Liver (tissue), 9 donors: ENCODE data around the gene EMID1. TPM values are rescaled to one million over a fixed set of nuclear protein-coding genes. Genes with fewer than 3 reads are reported as not detected.

Source experiments
- DNase-seq: peaks from one replicate; pipeline ENCODE4 v3.0.0-alpha.2; 2017; ENCODE audit warnings: low spot score
- H3K27ac ChIP-seq, 2 donors: one replicate each; pipeline ENCODE4 v1.7.0; 2013; ENCODE audit warnings: inconsistent platforms in 2 of 2, low read length in 2 of 2, control low read depth in 1 of 2, low read depth in 1 of 2, mild to moderate bottlenecking in 1 of 2
- H3K27me3 ChIP-seq, 4 donors: one replicate each; pipeline versions ENCODE4 v1.6.1 to v1.7.0; 2013; ENCODE audit warnings: low read length in 3 of 4, inconsistent platforms in 1 of 4, mild to moderate bottlenecking in 1 of 4, moderate library complexity in 1 of 4; ENCODE audit not compliant: control insufficient read depth in 4 of 4, insufficient read depth in 4 of 4
- H3K36me3 ChIP-seq, 4 donors: one replicate each; pipeline versions ENCODE4 v1.6.1 to v1.7.0; 2013; ENCODE audit warnings: low read length in 3 of 4, mild to moderate bottlenecking in 3 of 4, low read depth in 1 of 4, moderate library complexity in 1 of 4; ENCODE audit not compliant: control insufficient read depth in 4 of 4, insufficient read depth in 3 of 4
- H3K4me1 ChIP-seq, 4 donors: one replicate each; pipeline versions ENCODE4 v1.6.1 to v1.7.0; 2013; ENCODE audit warnings: low read length in 3 of 4, mild to moderate bottlenecking in 3 of 4, moderate library complexity in 1 of 4; ENCODE audit not compliant: control insufficient read depth in 4 of 4, insufficient read depth in 4 of 4
- H3K4me3 ChIP-seq, 3 donors: one replicate each; pipeline versions ENCODE4 v1.6.1 to v1.7.0; 2013; ENCODE audit warnings: low read length in 3 of 3, control low read depth in 1 of 3, low read depth in 1 of 3, mild to moderate bottlenecking in 1 of 3
- H3K9ac ChIP-seq, 2 donors: one replicate each; pipeline ENCODE4 v1.7.0; 2013; ENCODE audit warnings: low read length in 2 of 2, mild to moderate bottlenecking in 2 of 2, moderate library complexity in 2 of 2, control low read depth in 1 of 2, low read depth in 1 of 2
- H3K9me3 ChIP-seq, 4 donors: one replicate each; pipeline versions ENCODE4 v1.6.1 to v1.7.0; 2013; ENCODE audit warnings: low read length in 3 of 4; ENCODE audit not compliant: control insufficient read depth in 4 of 4
- CTCF ChIP-seq: fragments of 150-350 bp; IDR thresholded peaks from 2 replicates; pipeline ENCODE4 v1.5.1; 2017; ENCODE audit warnings: improper control_type of control experiment, low read depth, low read length; ENCODE audit not compliant: missing input control
- EGR1 ChIP-seq, 2 donors: IDR thresholded peaks; 2 replicates each; pipeline ENCODE4 v1.6.1; 2016 to 2018; ENCODE audit warnings: antibody characterized with exemption in 2 of 2, low read depth in 2 of 2
- FOXA1 ChIP-seq: IDR thresholded peaks from 2 replicates; pipeline ENCODE4 v1.6.1; 2016; ENCODE audit warnings: antibody characterized with exemption
- FOXA2 ChIP-seq: IDR thresholded peaks from 2 replicates; pipeline ENCODE4 v1.6.1; 2016; ENCODE audit warnings: antibody characterized with exemption
- GABPA ChIP-seq, 2 donors: IDR thresholded peaks in 1 of 2; conservative IDR thresholded peaks in 1 of 2; 2 replicates each; pipeline ENCODE4 v1.6.1; 2016; ENCODE audit warnings: antibody characterized with exemption in 2 of 2, mild to moderate bottlenecking in 1 of 2, moderate library complexity in 1 of 2
- HNF4G ChIP-seq: IDR thresholded peaks from 2 replicates; pipeline ENCODE4 v1.6.1; 2016; ENCODE audit warnings: antibody characterized with exemption
- JUND ChIP-seq, 2 donors: IDR thresholded peaks; 2 replicates each; pipeline ENCODE4 v1.6.1; 2016; ENCODE audit warnings: antibody characterized with exemption in 2 of 2
- NR2F2 ChIP-seq: IDR thresholded peaks from 2 replicates; pipeline ENCODE4 v1.6.1; 2016; ENCODE audit warnings: antibody characterized with exemption
- RAD21 ChIP-seq, 2 donors: IDR thresholded peaks; 2 replicates each; pipeline ENCODE4 v1.6.1; 2016; ENCODE audit warnings: antibody characterized with exemption in 2 of 2, mild to moderate bottlenecking in 2 of 2
- RXRA ChIP-seq, 2 donors: IDR thresholded peaks; 2 replicates each; pipeline ENCODE4 v1.6.1; 2017 to 2018; ENCODE audit warnings: antibody characterized with exemption in 2 of 2, mild to moderate bottlenecking in 1 of 2
- SP1 ChIP-seq: IDR thresholded peaks from 2 replicates; pipeline ENCODE4 v1.6.1; 2018; ENCODE audit warnings: antibody characterized with exemption, mild to moderate bottlenecking
- ZBTB33 ChIP-seq: IDR thresholded peaks from 2 replicates; pipeline ENCODE4 v1.6.1; 2016; ENCODE audit warnings: antibody characterized with exemption
- WGBS: extraction: QIAGEN DNeasy Blood & Tissue Kit; methylation state at CpG from one replicate; pipeline ENCODE4 v1.1.7; 2013; 5-methylcytosine and 5-hydroxymethylcytosine counted together
- polyA plus RNA-seq, 2 donors: library from polyadenylated mRNA; stranded (reverse) in 1 of 2; unstranded in 1 of 2; fragments of 200-250 nt in 1 of 2; fragments of >200 nt in 1 of 2; fragmentation: Nextera tagmentation in 1 of 2; extraction: Ambion mirVana in 1 of 2; gene quantifications; one replicate each; pipeline versions ENCODE4 v1.2.1 to v1.2.3, GENCODE V29; 2013 to 2015
- total RNA-seq, 2 donors: library from RNA; depleted of rRNA; stranded (reverse); fragments of >200 nt; gene quantifications; one replicate each; pipeline ENCODE4 v1.2.3, GENCODE V29; 2014
- TF ChIP-seq, protein P1 (sequence below): IDR thresholded peaks from 2 replicates; pipeline ENCODE4 v1.6.1; 2016; ENCODE audit warnings: antibody characterized with exemption, mild to moderate bottlenecking
- TF ChIP-seq, protein P2 (sequence below): IDR thresholded peaks from 2 replicates; pipeline ENCODE4 v1.6.1; 2016; ENCODE audit warnings: antibody characterized with exemption
- donor health status: healthy.
- donor health status: healthy.
- donor health status: healthy.
- donor health status: healthy.
- donor health status: healthy.

Gene EMID1
- total and polyA plus RNA-seq, 4 donors = 0.89 to 8.9 (median 2.1) TPM

GRCh38 chr22:29290061-29290460, 84.4 kb downstream of the EMID1 start (continued):
- no peak for TF ChIP-seq CTCF
- TF ChIP-seq FOXA1 = no peak
- no peak for TF ChIP-seq FOXA2
- TF ChIP-seq SP1 = no peak
- no peak for TF ChIP-seq JUND (IDR thresholded peaks at IDR 0.05)

- Histone ChIP-seq H3K9me3 (no peaks in the 10 kb centered on the region), H3K4me3 (no peak overlapping the region), H3K4me1 (no peaks in the 10 kb centered on the region), H3K27ac (no peak overlapping the region), H3K36me3 (peaks cover 31 to 92% (median 85%) of the 10 kb centered on the region in 4 donors), H3K27me3 (no peaks in the 10 kb centered on the region), H3K9ac (no peak overlapping the region)
- TF ChIP-seq RAD21 (IDR thresholded peaks at IDR 0.05) (no peak), RXRA (IDR thresholded peaks at IDR 0.05) (no peak), FOXA1 (no peak), EGR1 (IDR thresholded peaks at IDR 0.05; ENCODE audit: low read depth in 2 of 2) (no peak), GABPA (IDR thresholded peaks at IDR 0.05 in 1 of 2, conservative IDR thresholded peaks at IDR 0.05 in 1 of 2) (no peak), ZBTB33 (no peak), JUND (IDR thresholded peaks at IDR 0.05) (no peak), HNF4G (no peak)
- TF ChIP-seq, protein P1, sequence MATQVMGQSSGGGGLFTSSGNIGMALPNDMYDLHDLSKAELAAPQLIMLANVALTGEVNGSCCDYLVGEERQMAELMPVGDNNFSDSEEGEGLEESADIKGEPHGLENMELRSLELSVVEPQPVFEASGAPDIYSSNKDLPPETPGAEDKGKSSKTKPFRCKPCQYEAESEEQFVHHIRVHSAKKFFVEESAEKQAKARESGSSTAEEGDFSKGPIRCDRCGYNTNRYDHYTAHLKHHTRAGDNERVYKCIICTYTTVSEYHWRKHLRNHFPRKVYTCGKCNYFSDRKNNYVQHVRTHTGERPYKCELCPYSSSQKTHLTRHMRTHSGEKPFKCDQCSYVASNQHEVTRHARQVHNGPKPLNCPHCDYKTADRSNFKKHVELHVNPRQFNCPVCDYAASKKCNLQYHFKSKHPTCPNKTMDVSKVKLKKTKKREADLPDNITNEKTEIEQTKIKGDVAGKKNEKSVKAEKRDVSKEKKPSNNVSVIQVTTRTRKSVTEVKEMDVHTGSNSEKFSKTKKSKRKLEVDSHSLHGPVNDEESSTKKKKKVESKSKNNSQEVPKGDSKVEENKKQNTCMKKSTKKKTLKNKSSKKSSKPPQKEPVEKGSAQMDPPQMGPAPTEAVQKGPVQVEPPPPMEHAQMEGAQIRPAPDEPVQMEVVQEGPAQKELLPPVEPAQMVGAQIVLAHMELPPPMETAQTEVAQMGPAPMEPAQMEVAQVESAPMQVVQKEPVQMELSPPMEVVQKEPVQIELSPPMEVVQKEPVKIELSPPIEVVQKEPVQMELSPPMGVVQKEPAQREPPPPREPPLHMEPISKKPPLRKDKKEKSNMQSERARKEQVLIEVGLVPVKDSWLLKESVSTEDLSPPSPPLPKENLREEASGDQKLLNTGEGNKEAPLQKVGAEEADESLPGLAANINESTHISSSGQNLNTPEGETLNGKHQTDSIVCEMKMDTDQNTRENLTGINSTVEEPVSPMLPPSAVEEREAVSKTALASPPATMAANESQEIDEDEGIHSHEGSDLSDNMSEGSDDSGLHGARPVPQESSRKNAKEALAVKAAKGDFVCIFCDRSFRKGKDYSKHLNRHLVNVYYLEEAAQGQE = no peak
- TF ChIP-seq, protein P2, sequence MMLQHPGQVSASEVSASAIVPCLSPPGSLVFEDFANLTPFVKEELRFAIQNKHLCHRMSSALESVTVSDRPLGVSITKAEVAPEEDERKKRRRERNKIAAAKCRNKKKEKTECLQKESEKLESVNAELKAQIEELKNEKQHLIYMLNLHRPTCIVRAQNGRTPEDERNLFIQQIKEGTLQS = no peak
- 82% methylated on average over 7 of the region's 7 CpGs for WGBS
- no peak for DNase-seq
Measured at GRCh38 chr22:29291215-29291614, 85.5 kb downstream of the EMID1 start.

DNA sequence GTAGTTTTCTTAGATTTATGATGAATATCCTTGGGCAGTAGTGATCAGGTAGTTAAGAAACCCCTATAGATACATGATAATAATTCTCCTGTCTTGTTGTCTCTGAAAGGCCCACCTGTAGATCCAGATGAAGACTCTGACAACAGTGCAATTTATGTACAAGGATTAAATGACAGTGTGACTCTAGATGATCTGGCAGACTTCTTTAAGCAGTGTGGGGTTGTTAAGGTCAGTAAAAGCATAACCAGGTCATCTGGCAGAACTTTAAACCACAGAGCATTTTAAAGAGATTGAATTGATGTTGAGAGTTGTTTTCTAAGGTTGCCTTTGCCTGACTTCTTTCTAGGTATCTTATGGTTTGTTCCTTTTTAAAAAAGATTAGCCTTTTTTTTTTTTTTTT, 86.7 kb downstream of the EMID1 start:
- no peak overlapping the region for H3K9ac ChIP-seq
- H3K4me3 ChIP-seq = no peak overlapping the region
- no peaks in the 10 kb centered on the region for H3K4me1 ChIP-seq
- H3K9me3 ChIP-seq = no peaks in the 10 kb centered on the region
- no peak for DNase-seq
- H3K27me3 ChIP-seq = no peaks in the 10 kb centered on the region
- TF ChIP-seq RAD21 (IDR thresholded peaks at IDR 0.05) (no peak), CTCF (no peak), NR2F2 (no peak)
- peaks cover 34 to 95% (median 88%) of the 10 kb centered on the region in 4 donors for H3K36me3 ChIP-seq
- no peak overlapping the region for H3K27ac ChIP-seq
